Neural progenitor cell (in vitro differentiated cells): Measurements from ENCODE around the gene FBXO15.

Source experiments
- EZH2 ChIP-seq: fragments of 200-600 bp; sonication (generic); IDR thresholded peaks from 2 replicates; pipeline ENCODE4 v1.6.1; 2017; ENCODE audit warnings: antibody characterized with exemption, mild to moderate bottlenecking, moderate library complexity
- EZH2phosphoT487 ChIP-seq: fragments of 200-600 bp; sonication (generic); IDR thresholded peaks from 2 replicates; pipeline ENCODE4 v1.6.1; 2017; ENCODE audit warnings: antibody characterized with exemption
- TF ChIP-seq, protein P1 (sequence below): fragments of 200-600 bp; sonication (generic); IDR thresholded peaks from 2 replicates; pipeline ENCODE4 v1.5.1; 2017; ENCODE audit warnings: antibody characterized with exemption, mild to moderate bottlenecking

DNA sequence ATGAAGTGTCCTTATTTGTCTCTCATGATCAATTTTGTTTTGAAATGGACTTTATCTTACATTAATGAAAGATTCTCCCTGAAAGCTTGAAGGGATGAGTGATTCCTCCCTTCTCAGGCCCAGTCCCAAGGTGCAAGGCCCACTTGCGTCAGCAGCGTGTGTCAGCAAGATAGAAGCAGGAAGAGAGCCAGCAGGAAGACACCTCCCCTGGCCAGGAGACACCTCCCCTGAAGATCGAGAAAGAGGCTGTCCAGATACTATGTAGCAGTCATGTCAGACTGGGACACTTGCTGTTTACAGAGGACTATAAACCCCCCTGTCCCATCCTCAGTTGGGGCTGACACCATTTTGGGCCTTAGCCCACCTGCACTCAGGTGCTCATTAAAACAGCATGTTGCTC is 39.0 kb upstream of the FBXO15 start:
- TF ChIP-seq, protein P1, sequence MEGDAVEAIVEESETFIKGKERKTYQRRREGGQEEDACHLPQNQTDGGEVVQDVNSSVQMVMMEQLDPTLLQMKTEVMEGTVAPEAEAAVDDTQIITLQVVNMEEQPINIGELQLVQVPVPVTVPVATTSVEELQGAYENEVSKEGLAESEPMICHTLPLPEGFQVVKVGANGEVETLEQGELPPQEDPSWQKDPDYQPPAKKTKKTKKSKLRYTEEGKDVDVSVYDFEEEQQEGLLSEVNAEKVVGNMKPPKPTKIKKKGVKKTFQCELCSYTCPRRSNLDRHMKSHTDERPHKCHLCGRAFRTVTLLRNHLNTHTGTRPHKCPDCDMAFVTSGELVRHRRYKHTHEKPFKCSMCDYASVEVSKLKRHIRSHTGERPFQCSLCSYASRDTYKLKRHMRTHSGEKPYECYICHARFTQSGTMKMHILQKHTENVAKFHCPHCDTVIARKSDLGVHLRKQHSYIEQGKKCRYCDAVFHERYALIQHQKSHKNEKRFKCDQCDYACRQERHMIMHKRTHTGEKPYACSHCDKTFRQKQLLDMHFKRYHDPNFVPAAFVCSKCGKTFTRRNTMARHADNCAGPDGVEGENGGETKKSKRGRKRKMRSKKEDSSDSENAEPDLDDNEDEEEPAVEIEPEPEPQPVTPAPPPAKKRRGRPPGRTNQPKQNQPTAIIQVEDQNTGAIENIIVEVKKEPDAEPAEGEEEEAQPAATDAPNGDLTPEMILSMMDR = no peak
- TF ChIP-seq EZH2 (no peak), EZH2phosphoT487 (no peak)
